ENCODE results near the gene POLR3A.
"Not testable (repeated sequence)": the region's sequence is repeated elsewhere in the genome, so short reads cannot be mapped to it uniquely, and the experiment has no call there.

GRCh38 chr10:78070064-78070463 is 40.7 kb upstream of the POLR3A start:
- TF ChIP-seq, protein P1, sequence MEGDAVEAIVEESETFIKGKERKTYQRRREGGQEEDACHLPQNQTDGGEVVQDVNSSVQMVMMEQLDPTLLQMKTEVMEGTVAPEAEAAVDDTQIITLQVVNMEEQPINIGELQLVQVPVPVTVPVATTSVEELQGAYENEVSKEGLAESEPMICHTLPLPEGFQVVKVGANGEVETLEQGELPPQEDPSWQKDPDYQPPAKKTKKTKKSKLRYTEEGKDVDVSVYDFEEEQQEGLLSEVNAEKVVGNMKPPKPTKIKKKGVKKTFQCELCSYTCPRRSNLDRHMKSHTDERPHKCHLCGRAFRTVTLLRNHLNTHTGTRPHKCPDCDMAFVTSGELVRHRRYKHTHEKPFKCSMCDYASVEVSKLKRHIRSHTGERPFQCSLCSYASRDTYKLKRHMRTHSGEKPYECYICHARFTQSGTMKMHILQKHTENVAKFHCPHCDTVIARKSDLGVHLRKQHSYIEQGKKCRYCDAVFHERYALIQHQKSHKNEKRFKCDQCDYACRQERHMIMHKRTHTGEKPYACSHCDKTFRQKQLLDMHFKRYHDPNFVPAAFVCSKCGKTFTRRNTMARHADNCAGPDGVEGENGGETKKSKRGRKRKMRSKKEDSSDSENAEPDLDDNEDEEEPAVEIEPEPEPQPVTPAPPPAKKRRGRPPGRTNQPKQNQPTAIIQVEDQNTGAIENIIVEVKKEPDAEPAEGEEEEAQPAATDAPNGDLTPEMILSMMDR (conservative IDR thresholded peaks at IDR 0.05 in 1 of 2, IDR thresholded peaks at IDR 0.05 in 1 of 2; ENCODE audit: low read depth in 1 of 2, low read length in 2 of 2): not testable (repeated sequence)
- not testable (repeated sequence) for TF ChIP-seq EZH2 (IDR thresholded peaks at IDR 0.05; ENCODE audit: low read length, missing control alignments)

All from fibroblast of lung (primary cell).